ENCODE results near the gene CCDC43. TPM values are rescaled to one million over a fixed set of nuclear protein-coding genes. Genes with fewer than 3 reads are reported as not detected.
"Not testable (repeated sequence)": the region's sequence is repeated elsewhere in the genome, so short reads cannot be mapped to it uniquely, and the experiment has no call there.

Gene CCDC43
- total RNA-seq, 4 donors from 2014 or later, result 16.7 to 21.0 (median 18.6) TPM

DNA sequence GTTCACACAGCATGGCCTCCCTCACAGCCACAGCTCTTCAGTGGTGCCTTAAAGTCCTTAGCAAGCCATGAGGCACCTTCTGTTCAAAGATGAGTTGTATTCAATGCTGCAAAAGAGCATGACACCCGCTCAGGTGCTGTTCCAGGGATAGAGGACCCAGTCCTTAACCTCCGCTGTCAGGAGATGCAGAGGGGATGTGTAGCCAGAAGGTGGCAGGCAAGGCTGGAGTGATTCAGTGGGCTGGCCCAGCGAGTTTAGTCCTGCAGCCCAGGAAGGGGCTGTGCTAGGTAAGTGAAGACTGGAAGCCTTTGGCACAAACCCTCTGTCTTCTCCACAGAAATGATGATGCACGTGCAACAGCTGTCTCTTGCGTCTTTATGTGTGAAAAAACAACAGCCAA is 44.2 kb upstream of the CCDC43 start:
- H3K9me3 ChIP-seq, result no peaks in the 10 kb centered on the region
- no peak overlapping the region for H3K4me3 ChIP-seq
- TF ChIP-seq CTCF (IDR thresholded peaks at IDR 0.05) (no peak), POLR2A (IDR thresholded peaks at IDR 0.05) (no peak), POLR2AphosphoS5 (IDR thresholded peaks at IDR 0.05) (no peak), EP300 (IDR thresholded peaks at IDR 0.05) (no peak)
- no peak overlapping the region for H3K27ac ChIP-seq
- H3K36me3 ChIP-seq, result peaks cover 0 to 53% of the 10 kb centered on the region in 2 donors
- no peak for ATAC-seq
- H3K27me3 ChIP-seq, result no peaks in the 10 kb centered on the region
- no peaks in the 10 kb centered on the region for H3K4me1 ChIP-seq
- WGBS, 2 donors (ENCODE audit: low coverage in 1 of 2), result 61 to 71% methylated on average over 2 of the region's 5 CpGs

- ATAC-seq, H3K4me3 ChIP-seq, H3K27me3 ChIP-seq, H3K27ac ChIP-seq, H3K4me1 ChIP-seq, H3K9me3 ChIP-seq: not testable (repeated sequence)
- peaks cover 0 to 54% of the 10 kb centered on the region in 2 donors for H3K36me3 ChIP-seq
- WGBS, 2 donors (ENCODE audit: low coverage in 1 of 2), result 89 to 93% methylated on average over 5 to 6 of the region's 6 CpGs
These were observed 36.5 kb upstream of the CCDC43 start for GRCh38 chr17:44726121-44726520.

DNA sequence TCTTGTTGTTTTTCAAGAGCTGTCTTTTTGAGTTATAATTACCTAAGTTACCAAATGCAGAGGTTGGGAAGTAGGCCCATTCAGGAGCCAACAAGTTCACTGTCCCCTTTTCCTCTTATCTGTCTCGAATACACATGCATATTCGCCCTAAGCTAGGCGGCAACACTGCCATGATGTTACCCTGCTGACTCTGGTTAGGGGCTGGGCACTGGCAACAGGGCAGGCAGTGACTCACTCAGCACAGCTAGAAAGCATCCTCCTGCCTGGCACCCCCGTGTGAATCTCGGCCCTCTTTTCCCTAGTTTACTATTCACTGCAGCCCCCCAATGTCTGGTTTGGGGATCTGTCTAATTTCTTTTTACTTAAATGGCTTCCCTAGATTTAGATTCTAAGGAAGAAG is 32.7 kb upstream of the CCDC43 start:
- Histone ChIP-seq H3K4me1 (no peaks in the 10 kb centered on the region), H3K27ac (no peak overlapping the region), H3K27me3 (no peaks in the 10 kb centered on the region), H3K4me3 (no peak overlapping the region), H3K36me3 (peaks cover 0 to 48% of the 10 kb centered on the region in 2 donors), H3K9me3 (no peaks in the 10 kb centered on the region)
- ATAC-seq, result no peak
- TF ChIP-seq POLR2AphosphoS5 (IDR thresholded peaks at IDR 0.05) (no peak), CTCF (IDR thresholded peaks at IDR 0.05) (no peak), EP300 (IDR thresholded peaks at IDR 0.05) (no peak), POLR2A (IDR thresholded peaks at IDR 0.05) (no peak)
- WGBS, 2 donors (ENCODE audit: low coverage in 1 of 2), result 69 to 87% methylated on average over 5 of the region's 5 CpGs

DNA sequence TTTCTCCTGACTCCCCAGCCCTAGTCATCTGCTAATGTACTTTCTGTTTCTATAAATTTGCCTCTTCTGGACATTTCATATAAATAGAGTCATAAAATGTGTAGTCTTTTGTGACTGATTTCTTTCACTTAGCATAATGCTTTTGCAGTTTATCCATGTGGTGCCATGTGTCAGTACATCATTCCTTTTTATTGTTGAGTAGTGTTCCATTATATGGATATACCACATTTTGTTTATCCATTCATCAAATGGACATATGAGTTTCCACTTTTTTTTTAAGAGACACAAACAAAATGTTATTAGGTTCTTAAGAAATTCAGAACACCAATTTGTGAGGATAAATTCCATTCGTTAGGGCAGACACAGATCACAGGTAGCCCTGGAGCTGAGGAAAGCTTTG is 29.9 kb upstream of the CCDC43 start:
- TF ChIP-seq CTCF (IDR thresholded peaks at IDR 0.05), result no peak
- no peak for TF ChIP-seq EP300 (IDR thresholded peaks at IDR 0.05)
- TF ChIP-seq POLR2AphosphoS5 (IDR thresholded peaks at IDR 0.05), result no peak
- TF ChIP-seq POLR2A (IDR thresholded peaks at IDR 0.05), result no peak
- H3K4me1 ChIP-seq, result no peaks in the 10 kb centered on the region
- no peaks in the 10 kb centered on the region for H3K27me3 ChIP-seq
- WGBS, 2 donors (ENCODE audit: low coverage in 1 of 2), result 93 to 100% methylated on average over 1 of the region's 1 CpG
- no peak overlapping the region for H3K4me3 ChIP-seq
- peaks cover 0 to 45% of the 10 kb centered on the region in 2 donors for H3K36me3 ChIP-seq
- no peak overlapping the region for H3K27ac ChIP-seq
- ATAC-seq, result no peak
- no peaks in the 10 kb centered on the region for H3K9me3 ChIP-seq

- WGBS, 2 donors (ENCODE audit: low coverage in 1 of 2), result 0 to 1% methylated on average over 34 to 52 of the region's 52 CpGs
- H3K4me1 ChIP-seq, result peaks cover 0 to 25% (median 7%) of the 10 kb centered on the region in 3 donors
- TF ChIP-seq CTCF (IDR thresholded peaks at IDR 0.05) (peak in 1 of 4 experiments; percentile 15), EP300 (IDR thresholded peaks at IDR 0.05) (no peak), POLR2AphosphoS5 (IDR thresholded peaks at IDR 0.05) (peak; percentile 75)
- peaks cover 0 to under 1% of the 10 kb centered on the region in 2 donors for H3K36me3 ChIP-seq
- peak; percentile 84 for ATAC-seq
- H3K4me3 ChIP-seq, result peak within 1 kb of the TSS; percentile 76 to 99
- no peaks in the 10 kb centered on the region for H3K27me3 ChIP-seq
- peak within 1 kb of the TSS; percentile 69 to 80 (median 79) for H3K27ac ChIP-seq
- H3K9me3 ChIP-seq, result no peaks in the 10 kb centered on the region
These were observed 19.1 kb upstream of the CCDC43 start, which contains the start of gene DBF4B for GRCh38 chr17:44708401-44709263. Gene DBF4B, plus strand, starts transcription at chr17:44708665. Its CDS starts 156 bp downstream, at chr17:44708821.
